Smooth muscle cell (in vitro differentiated cells): ENCODE results near the gene BRINP3. TPM values are rescaled to one million over a fixed set of nuclear protein-coding genes. Genes with fewer than 3 reads are reported as not detected.

Experiments used
- DNase-seq: peaks from one replicate; lab custom pipeline; 2025; ENCODE audit not compliant: unreplicated experiment; lab: John Stamatoyannopoulos, UW
- H2AFZ ChIP-seq: fragments of 200-600 bp; sonication (generic); 2 replicates; pipeline ENCODE4 v1.6.0; 2016; ENCODE audit warnings: antibody characterized with exemption, low read depth, mild to moderate bottlenecking
- H3F3A ChIP-seq: fragments of 200-600 bp; sonication (generic); 2 replicates; pipeline ENCODE4 v1.6.0; 2017; ENCODE audit warnings: antibody characterized with exemption, low read depth
- H3K27ac ChIP-seq: fragments of 200-600 bp; sonication (generic); 2 replicates; pipeline ENCODE4 v1.5.1; 2016; ENCODE audit warnings: low read depth, mild to moderate bottlenecking
- H3K27me3 ChIP-seq: fragments of 200-600 bp; sonication (generic); 2 replicates; pipeline ENCODE4 v1.6.1; 2016; ENCODE audit warnings: low read depth, mild to moderate bottlenecking
- H3K36me3 ChIP-seq: fragments of 200-600 bp; sonication (generic); 2 replicates; pipeline ENCODE4 v1.5.1; 2016; ENCODE audit warnings: low read depth
- H3K4me1 ChIP-seq: fragments of 200-600 bp; sonication (generic); 2 replicates; pipeline ENCODE4 v1.5.1; 2016; ENCODE audit warnings: low read depth
- H3K4me2 ChIP-seq: fragments of 200-600 bp; sonication (generic); 2 replicates; pipeline ENCODE4 v1.6.0; 2016; ENCODE audit warnings: mild to moderate bottlenecking
- H3K4me3 ChIP-seq: fragments of 200-600 bp; sonication (generic); 2 replicates; pipeline ENCODE4 v1.5.1; 2016; ENCODE audit warnings: mild to moderate bottlenecking
- H3K79me2 ChIP-seq: fragments of 200-600 bp; sonication (generic); 2 replicates; pipeline ENCODE4 v1.6.0; 2016; ENCODE audit warnings: low read depth, mild to moderate bottlenecking
- H3K9ac ChIP-seq: fragments of 200-600 bp; sonication (generic); 2 replicates; pipeline ENCODE4 v1.6.0; 2016; ENCODE audit warnings: low read depth
- H3K9me3 ChIP-seq: fragments of 200-600 bp; sonication (generic); replicated peaks from 2 replicates; pipeline ENCODE4 v1.5.1; 2016; ENCODE audit warnings: low read depth
- H4K20me1 ChIP-seq: fragments of 200-600 bp; sonication (generic); 2 replicates; pipeline ENCODE4 v1.6.0; 2016; ENCODE audit warnings: low read depth
- WGBS: methylation state at CpG from one replicate; pipeline ENCODE4 v1.1.7; 2016; ENCODE audit warnings: low lambda C conversion rate; 5-methylcytosine and 5-hydroxymethylcytosine counted together
- polyA plus RNA-seq: library from polyadenylated mRNA; unstranded; fragments of >200 nt; fragmentation: Nextera tagmentation; extraction: Ambion mirVana; gene quantifications from 2 replicates; pipeline ENCODE4 v1.2.1, GENCODE V29; 2016
- total RNA-seq: library from RNA; depleted of rRNA; stranded (reverse); fragments of >200 nt; gene quantifications from 2 replicates; pipeline ENCODE4 v1.2.3, GENCODE V29; 2014
- TF ChIP-seq, protein P1 (sequence below): fragments of 200-600 bp; sonication (generic); IDR thresholded peaks from 2 replicates; pipeline ENCODE4 v1.5.1; 2017; ENCODE audit warnings: borderline replicate concordance, mild to moderate bottlenecking, antibody characterized with exemption; ENCODE audit not compliant: insufficient read depth, poor library complexity, severe bottlenecking

Gene BRINP3
- total and polyA plus RNA-seq, 2 experiments from 2014 or later, result not detected

DNA sequence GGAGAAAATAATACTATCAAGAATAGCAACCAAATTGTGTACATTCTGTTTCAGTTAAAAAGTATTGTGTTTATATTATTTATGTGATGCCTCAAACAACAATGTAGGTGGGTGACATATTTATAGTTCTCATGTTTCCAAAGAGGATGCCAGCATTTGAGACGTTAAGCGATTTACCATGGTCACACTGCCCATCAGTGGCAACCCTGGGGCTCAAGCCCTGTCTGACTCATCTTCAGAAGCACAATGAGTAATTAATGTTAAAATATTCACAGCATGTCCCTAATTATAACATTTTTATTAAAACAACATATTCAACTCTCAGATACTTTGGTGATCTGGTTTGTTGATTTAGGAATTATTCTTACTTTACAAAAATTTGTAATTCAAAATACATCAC, 409.4 kb downstream of the BRINP3 start:
- H3K4me3 ChIP-seq, result no peak overlapping the region
- TF ChIP-seq, protein P1, sequence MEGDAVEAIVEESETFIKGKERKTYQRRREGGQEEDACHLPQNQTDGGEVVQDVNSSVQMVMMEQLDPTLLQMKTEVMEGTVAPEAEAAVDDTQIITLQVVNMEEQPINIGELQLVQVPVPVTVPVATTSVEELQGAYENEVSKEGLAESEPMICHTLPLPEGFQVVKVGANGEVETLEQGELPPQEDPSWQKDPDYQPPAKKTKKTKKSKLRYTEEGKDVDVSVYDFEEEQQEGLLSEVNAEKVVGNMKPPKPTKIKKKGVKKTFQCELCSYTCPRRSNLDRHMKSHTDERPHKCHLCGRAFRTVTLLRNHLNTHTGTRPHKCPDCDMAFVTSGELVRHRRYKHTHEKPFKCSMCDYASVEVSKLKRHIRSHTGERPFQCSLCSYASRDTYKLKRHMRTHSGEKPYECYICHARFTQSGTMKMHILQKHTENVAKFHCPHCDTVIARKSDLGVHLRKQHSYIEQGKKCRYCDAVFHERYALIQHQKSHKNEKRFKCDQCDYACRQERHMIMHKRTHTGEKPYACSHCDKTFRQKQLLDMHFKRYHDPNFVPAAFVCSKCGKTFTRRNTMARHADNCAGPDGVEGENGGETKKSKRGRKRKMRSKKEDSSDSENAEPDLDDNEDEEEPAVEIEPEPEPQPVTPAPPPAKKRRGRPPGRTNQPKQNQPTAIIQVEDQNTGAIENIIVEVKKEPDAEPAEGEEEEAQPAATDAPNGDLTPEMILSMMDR, result no peak
- WGBS, result 73% methylated on average over 2 of the region's 2 CpGs
- H3K4me1 ChIP-seq, result no peaks in the 10 kb centered on the region
- H3K27ac ChIP-seq, result no peak overlapping the region
- no peaks in the 10 kb centered on the region for H3K9me3 ChIP-seq
- no peaks in the 10 kb centered on the region for H3K36me3 ChIP-seq
- no peaks in the 10 kb centered on the region for H3F3A ChIP-seq
- no peaks in the 10 kb centered on the region for H4K20me1 ChIP-seq
- H3K4me2 ChIP-seq, result no peak overlapping the region
- no peaks in the 10 kb centered on the region for H3K27me3 ChIP-seq
- no peaks in the 10 kb centered on the region for H3K79me2 ChIP-seq
- H2AFZ ChIP-seq, result no peak overlapping the region
- no peak overlapping the region for H3K9ac ChIP-seq
- no peak for DNase-seq

DNA sequence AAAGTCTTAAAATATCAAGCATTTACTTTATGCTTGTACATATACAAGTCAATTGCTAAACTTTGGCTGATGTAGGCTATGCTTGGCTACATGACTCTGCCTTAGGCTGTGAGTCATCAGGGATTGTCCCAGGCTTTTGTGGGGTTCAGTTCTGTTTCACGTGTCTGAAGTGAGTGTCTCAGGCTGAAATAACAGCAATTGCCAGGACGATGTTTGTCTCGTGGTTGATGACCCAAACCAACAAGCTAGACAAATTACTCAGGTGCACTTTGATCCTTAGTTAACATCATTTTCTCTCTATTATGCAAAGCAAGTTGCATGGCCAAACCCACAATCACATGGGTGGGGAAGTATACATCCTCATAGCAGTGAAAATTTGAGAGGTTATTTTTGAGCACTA, 410.1 kb downstream of the BRINP3 start:
- H3K27ac ChIP-seq, result no peak overlapping the region
- H3K36me3 ChIP-seq, result no peaks in the 10 kb centered on the region
- H3K4me3 ChIP-seq, result no peak overlapping the region
- DNase-seq, result no peak
- H3F3A ChIP-seq, result no peaks in the 10 kb centered on the region
- H3K4me2 ChIP-seq, result no peak overlapping the region
- no peak overlapping the region for H2AFZ ChIP-seq
- no peaks in the 10 kb centered on the region for H4K20me1 ChIP-seq
- H3K79me2 ChIP-seq, result no peaks in the 10 kb centered on the region
- no peaks in the 10 kb centered on the region for H3K4me1 ChIP-seq
- no peaks in the 10 kb centered on the region for H3K9me3 ChIP-seq
- 36% methylated on average over 3 of the region's 3 CpGs for WGBS
- no peak overlapping the region for H3K9ac ChIP-seq
- no peaks in the 10 kb centered on the region for H3K27me3 ChIP-seq
- TF ChIP-seq, protein P1, result no peak

DNA sequence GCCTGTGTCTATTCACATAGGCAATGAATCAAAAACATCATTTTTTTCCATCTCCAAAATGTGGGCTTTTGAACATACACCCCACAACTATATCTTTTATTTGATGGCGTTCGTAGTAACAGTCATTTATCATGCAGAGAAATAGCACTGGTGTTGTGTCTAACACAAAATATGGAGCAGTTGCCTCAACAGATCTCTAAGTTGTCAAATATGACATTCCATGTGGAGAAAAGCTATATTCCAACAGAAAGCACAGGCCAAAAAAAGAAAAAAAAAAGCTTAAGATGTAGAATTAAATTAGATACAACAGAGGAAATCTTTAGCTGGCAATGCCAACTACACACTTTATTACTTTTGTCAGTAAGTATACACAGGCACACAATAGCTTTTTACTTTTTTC, 411.7 kb downstream of the BRINP3 start:
- WGBS, result 100% methylated on average over 2 of the region's 2 CpGs
- TF ChIP-seq, protein P1, result no peak
- H3K36me3 ChIP-seq, result no peaks in the 10 kb centered on the region

DNA sequence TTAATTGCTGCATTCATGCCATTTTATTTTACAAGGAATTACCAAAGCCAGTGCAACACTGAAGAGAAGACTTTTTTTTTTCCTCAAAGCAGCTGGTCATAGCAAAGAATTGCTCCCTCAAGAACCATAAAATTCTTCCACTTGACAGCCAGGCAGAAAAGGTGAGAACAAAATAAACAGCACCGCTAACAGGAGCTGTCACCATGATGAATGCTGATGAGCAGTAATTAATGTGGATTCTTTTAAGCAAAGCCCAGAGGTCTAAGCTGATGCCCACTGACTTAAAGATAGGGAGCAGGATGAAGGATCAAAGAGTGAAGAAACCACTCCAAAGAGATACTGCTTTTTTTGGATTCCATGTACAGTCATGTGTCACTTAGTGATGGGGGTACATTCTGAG, 428.4 kb downstream of the BRINP3 start:
- no peaks in the 10 kb centered on the region for H4K20me1 ChIP-seq
- no peak for DNase-seq
- no peak overlapping the region for H3K4me2 ChIP-seq
- WGBS, result 35% methylated on average over 1 of the region's 1 CpG
- no peak overlapping the region for H3K4me3 ChIP-seq
- H2AFZ ChIP-seq, result no peak overlapping the region
- no peaks in the 10 kb centered on the region for H3K79me2 ChIP-seq
- H3F3A ChIP-seq, result no peaks in the 10 kb centered on the region
- no peak overlapping the region for H3K9ac ChIP-seq
- H3K36me3 ChIP-seq, result no peaks in the 10 kb centered on the region
- TF ChIP-seq, protein P1, result no peak
- H3K27me3 ChIP-seq, result no peaks in the 10 kb centered on the region
- no peak overlapping the region for H3K27ac ChIP-seq
- H3K4me1 ChIP-seq, result no peaks in the 10 kb centered on the region
- no peaks in the 10 kb centered on the region for H3K9me3 ChIP-seq

More for the DNA sequence above, 411.7 kb downstream of the BRINP3 start:
- H3K4me1 ChIP-seq, result no peaks in the 10 kb centered on the region
- no peaks in the 10 kb centered on the region for H4K20me1 ChIP-seq
- H3K79me2 ChIP-seq, result no peaks in the 10 kb centered on the region
- H3K4me2 ChIP-seq, result no peak overlapping the region
- H3K4me3 ChIP-seq, result no peak overlapping the region
- no peaks in the 10 kb centered on the region for H3K27me3 ChIP-seq
- no peak overlapping the region for H3K9ac ChIP-seq
- H2AFZ ChIP-seq, result no peak overlapping the region
- no peaks in the 10 kb centered on the region for H3K9me3 ChIP-seq
- H3F3A ChIP-seq, result no peaks in the 10 kb centered on the region
- no peak for DNase-seq
- no peak overlapping the region for H3K27ac ChIP-seq
